K562 (cell line): ENCODE measurements around the gene HIRIP3. TPM values are rescaled to one million over a fixed set of nuclear protein-coding genes. Genes with fewer than 3 reads are reported as not detected.
A peak's percentile ranks its signal among the peaks of the same experiment; 100 is the strongest.

ENCODE experiments used
- ARID2 ChIP-seq: fragments of 450-650 bp; IDR thresholded peaks from 2 replicates; pipeline ENCODE4 v1.6.1; 2017; ENCODE audit warnings: antibody characterized with exemption, mild to moderate bottlenecking
- ASH1L ChIP-seq: fragments of 450-650 bp; IDR thresholded peaks from 2 replicates; pipeline ENCODE4 v1.6.1; 2018; ENCODE audit warnings: borderline replicate concordance, mild to moderate bottlenecking, low read depth; ENCODE audit not compliant: partially characterized antibody
- CCNT2 ChIP-seq: IDR thresholded peaks from 2 replicates; pipeline ENCODE4 v1.6.1; 2011; ENCODE audit warnings: borderline replicate concordance, low read depth, mild to moderate bottlenecking, moderate library complexity, mixed read lengths, low read length; ENCODE audit not compliant: insufficient read length; ENCODE audit errors: extremely low read depth
- CHCHD3 ChIP-seq: fragments of 250-450 bp; sonication (Bioruptor Pico); IDR thresholded peaks from 2 replicates; pipeline ENCODE4 v2.1.2; 2022; ENCODE audit warnings: mild to moderate bottlenecking
- HDAC8 ChIP-seq: fragments of 450-650 bp; IDR thresholded peaks from 2 replicates; pipeline ENCODE4 v1.6.1; 2016; ENCODE audit warnings: mild to moderate bottlenecking, missing genetic modification characterization, moderate library complexity, missing compliant biosample characterization
- HMG20A ChIP-seq: fragments of 450-650 bp; formaldehyde crosslinking; conservative IDR thresholded peaks from 2 replicates; pipeline ENCODE4 v1.4.0; 2020; ENCODE audit warnings: mild to moderate bottlenecking, mixed read lengths
- MAFK ChIP-seq: IDR thresholded peaks from 2 replicates; pipeline ENCODE4 v1.6.1; 2011; ENCODE audit warnings: low read length, improper control_type of control experiment
- MECOM ChIP-seq: fragments of 250-450 bp; sonication (Bioruptor Pico); IDR thresholded peaks from 2 replicates; pipeline ENCODE4 v1.8.0; 2022; ENCODE audit warnings: inconsistent platforms
- MIER1 ChIP-seq: fragments of 450-650 bp; IDR thresholded peaks from 2 replicates; pipeline ENCODE4 v1.6.1; 2016; ENCODE audit warnings: antibody characterized with exemption, mild to moderate bottlenecking, low read depth
- MTF1 ChIP-seq: fragments of 250-450 bp; sonication (Bioruptor Pico); IDR thresholded peaks from 2 replicates; pipeline ENCODE4 v1.9.0; 2021; ENCODE audit warnings: moderate library complexity, mild to moderate bottlenecking, inconsistent platforms, borderline replicate concordance
- NCOA4 ChIP-seq: fragments of 450-650 bp; IDR thresholded peaks from 2 replicates; pipeline ENCODE4 v1.6.1; 2018; ENCODE audit warnings: mild to moderate bottlenecking; ENCODE audit not compliant: partially characterized antibody
- PHF8 ChIP-seq: fragments of 200-600 bp; sonication (generic); IDR thresholded peaks from 2 replicates; pipeline ENCODE4 v1.6.1; 2012; ENCODE audit warnings: mixed run types, mild to moderate bottlenecking, inconsistent platforms, low read length, moderate library complexity, borderline replicate concordance
- POLR2H ChIP-seq: IDR thresholded peaks from 2 replicates; pipeline ENCODE4 v1.6.1; 2016; ENCODE audit warnings: missing genetic modification characterization, low read depth, mild to moderate bottlenecking, control low read depth, missing compliant biosample characterization, moderate library complexity
- RBFOX2 ChIP-seq: fragments of 200-400 bp; formaldehyde crosslinking; IDR thresholded peaks from 2 replicates; pipeline ENCODE4 v1.6.1; 2017; ENCODE audit warnings: low read depth, mild to moderate bottlenecking, low read length, moderate library complexity
- SMAD1 ChIP-seq: fragments of 150-350 bp; IDR thresholded peaks from 2 replicates; pipeline ENCODE4 v1.6.1; 2014; ENCODE audit warnings: low read length, low read depth; ENCODE audit not compliant: partially characterized antibody
- TCFL5 ChIP-seq: fragments of 250-450 bp; sonication (Bioruptor Pico); conservative IDR thresholded peaks from 2 replicates; pipeline ENCODE4 v1.6.1; 2021; ENCODE audit warnings: mild to moderate bottlenecking, moderate library complexity, matching md5 sums
- U2AF1 ChIP-seq: fragments of 200-400 bp; formaldehyde crosslinking; optimal IDR thresholded peaks from 2 replicates; pipeline ENCODE3; 2017; ENCODE audit warnings: mild to moderate bottlenecking, low read depth, low read length, moderate library complexity
- ZBTB8A ChIP-seq: fragments of 450-650 bp; IDR thresholded peaks from 2 replicates; pipeline ENCODE4 v1.6.1; 2018; ENCODE audit warnings: mild to moderate bottlenecking, moderate library complexity; ENCODE audit not compliant: partially characterized antibody
- ZNF444 ChIP-seq: fragments of 250-450 bp; sonication (Bioruptor Pico); IDR thresholded peaks from 2 replicates; pipeline ENCODE4 v1.4.0; 2020; ENCODE audit warnings: mild to moderate bottlenecking, moderate library complexity
- ZNF584 ChIP-seq: fragments of 200-800 bp; sonication (Bioruptor generic); IDR thresholded peaks from 2 replicates; pipeline ENCODE4 v1.6.1; 2016; ENCODE audit warnings: low read depth, mild to moderate bottlenecking, missing genetic modification characterization, missing compliant biosample characterization
- polyA plus RNA-seq, 8 experiments: library from polyadenylated mRNA; depleted of rRNA in 4 of 8; stranded (reverse) in 5 of 8; unstranded in 3 of 8; fragments of >200 nt; fragmentation: Nextera tagmentation in 2 of 8; fragmentation: Illumina TruSeq in 1 of 8; extraction: Ambion mirVana in 2 of 8; extraction: Trizol in 1 of 8; gene quantifications; 2 replicates each; pipeline versions ENCODE4 v1.2.1 to v1.2.3, GENCODE V29; 2011 to 2014; ENCODE audit warnings: inconsistent platforms in 1 of 8, missing spikeins in 1 of 8
- total RNA-seq, 7 experiments: library from RNA; depleted of rRNA in 6 of 7; stranded (reverse); fragments of >200 nt in 6 of 7; fragmentation: Illumina TruSeq in 2 of 7; extraction: Trizol in 2 of 7; gene quantifications; 2 replicates each; pipeline versions ENCODE4 v1.2.1 to v1.2.3, GENCODE V29; 2011 to 2021; ENCODE audit warnings: low replicate concordance in 1 of 7
- TF ChIP-seq, protein P1 (sequence below): fragments of 250-450 bp; sonication (Bioruptor Pico); IDR thresholded peaks from 2 replicates; pipeline ENCODE4 v1.4.0; 2020; ENCODE audit warnings: mild to moderate bottlenecking, moderate library complexity, borderline replicate concordance
- TF ChIP-seq, protein P2 (sequence below): sonication (generic); formaldehyde crosslinking; IDR thresholded peaks from 2 replicates; pipeline ENCODE4 v1.8.0; 2022; ENCODE audit warnings: mild to moderate bottlenecking, missing genetic modification reagents
- TF ChIP-seq, protein P3 (sequence below), 2 experiments: IDR thresholded peaks; 2 replicates each; pipeline ENCODE4 v1.6.1; 2011; ENCODE audit warnings: borderline replicate concordance in 1 of 2, control low read depth in 1 of 2, low read depth in 1 of 2, low read length in 1 of 2, mild to moderate bottlenecking in 1 of 2, mixed read lengths in 1 of 2, moderate library complexity in 1 of 2; ENCODE audit not compliant: insufficient read depth in 1 of 2, insufficient read length in 1 of 2, poor library complexity in 1 of 2, severe bottlenecking in 1 of 2; ENCODE audit errors: extremely low read depth in 1 of 2

HIRIP3 gene
- total and polyA plus RNA-seq, 9 of the 15 experiments (the other 6 are each of a cell fraction or from before 2014, with no cell fraction given): 3.3 to 38.2 (median 18.2) TPM

DNA sequence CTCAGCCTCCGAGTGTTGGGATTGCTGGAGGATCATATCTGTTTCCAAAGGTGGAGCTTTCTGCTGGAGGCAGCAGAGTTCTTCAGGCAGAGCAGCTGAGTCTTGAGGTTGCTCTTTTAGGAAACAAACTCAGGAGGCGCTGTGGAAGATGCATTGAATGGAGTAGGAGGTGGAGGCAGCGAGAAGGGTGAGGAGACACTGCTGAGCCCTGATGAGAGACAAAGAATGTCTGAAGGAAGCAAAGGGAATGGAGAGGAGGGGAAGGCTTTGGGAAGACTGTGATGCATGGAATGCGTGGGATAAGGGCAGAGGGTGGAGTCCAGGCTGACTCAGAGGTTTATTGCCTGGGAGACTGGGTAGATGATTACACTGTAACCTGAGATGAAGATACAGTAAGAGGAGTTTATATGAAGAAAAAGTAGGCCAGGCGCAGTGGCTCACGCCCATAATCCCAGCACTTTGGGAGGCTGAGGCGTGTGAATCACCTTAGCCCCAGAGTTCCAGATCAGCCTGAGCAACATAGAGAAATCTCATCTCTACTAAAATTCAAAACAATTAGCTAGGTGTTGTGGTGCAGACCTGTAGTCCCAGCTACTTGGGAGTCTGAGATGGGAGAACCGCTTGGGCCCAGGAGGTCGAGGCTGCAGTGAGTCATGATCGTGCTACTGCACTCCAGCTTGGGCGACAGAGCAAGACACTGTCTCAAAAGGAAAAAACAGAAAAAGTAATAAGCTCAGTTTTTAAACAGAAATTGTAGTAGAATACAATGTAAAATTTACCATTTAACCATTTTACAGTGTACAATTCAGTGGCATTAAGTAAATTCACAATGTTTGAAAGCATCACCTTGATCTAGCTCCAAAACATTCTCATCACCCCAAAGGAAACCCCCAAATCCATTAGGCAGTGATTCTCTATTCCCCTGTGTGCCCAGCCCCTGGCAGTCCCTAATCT is 51.3 kb downstream of the HIRIP3 start (continued):
- TF ChIP-seq, protein P1, sequence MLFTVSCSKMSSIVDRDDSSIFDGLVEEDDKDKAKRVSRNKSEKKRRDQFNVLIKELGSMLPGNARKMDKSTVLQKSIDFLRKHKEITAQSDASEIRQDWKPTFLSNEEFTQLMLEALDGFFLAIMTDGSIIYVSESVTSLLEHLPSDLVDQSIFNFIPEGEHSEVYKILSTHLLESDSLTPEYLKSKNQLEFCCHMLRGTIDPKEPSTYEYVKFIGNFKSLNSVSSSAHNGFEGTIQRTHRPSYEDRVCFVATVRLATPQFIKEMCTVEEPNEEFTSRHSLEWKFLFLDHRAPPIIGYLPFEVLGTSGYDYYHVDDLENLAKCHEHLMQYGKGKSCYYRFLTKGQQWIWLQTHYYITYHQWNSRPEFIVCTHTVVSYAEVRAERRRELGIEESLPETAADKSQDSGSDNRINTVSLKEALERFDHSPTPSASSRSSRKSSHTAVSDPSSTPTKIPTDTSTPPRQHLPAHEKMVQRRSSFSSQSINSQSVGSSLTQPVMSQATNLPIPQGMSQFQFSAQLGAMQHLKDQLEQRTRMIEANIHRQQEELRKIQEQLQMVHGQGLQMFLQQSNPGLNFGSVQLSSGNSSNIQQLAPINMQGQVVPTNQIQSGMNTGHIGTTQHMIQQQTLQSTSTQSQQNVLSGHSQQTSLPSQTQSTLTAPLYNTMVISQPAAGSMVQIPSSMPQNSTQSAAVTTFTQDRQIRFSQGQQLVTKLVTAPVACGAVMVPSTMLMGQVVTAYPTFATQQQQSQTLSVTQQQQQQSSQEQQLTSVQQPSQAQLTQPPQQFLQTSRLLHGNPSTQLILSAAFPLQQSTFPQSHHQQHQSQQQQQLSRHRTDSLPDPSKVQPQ: no peak
- TF ChIP-seq ZNF584 (CRISPR knock-in tag) (no peak; the same call in 1 of the 2 replicates), ARID2 (no peak), MIER1 (peak; percentile 71; the same call in 1 of the 2 replicates), SMAD1 (no peak), ZNF444 (CRISPR knock-in tag) (no peak), TCFL5 (no peak), CHCHD3 (no peak), POLR2H (tag) (no peak), ZBTB8A (no peak), HDAC8 (no peak), CCNT2 (no peak), HMG20A (no peak), RBFOX2 (no peak), NCOA4 (no peak), U2AF1 (no peak), MAFK (peak; percentile 7; the same call in 1 of the 2 replicates), MECOM (CRISPR knock-in tag) (no peak), PHF8 (peak; percentile 12; the same call in 1 of the 2 replicates), ASH1L (no peak), MTF1 (no peak)
- TF ChIP-seq, protein P2, sequence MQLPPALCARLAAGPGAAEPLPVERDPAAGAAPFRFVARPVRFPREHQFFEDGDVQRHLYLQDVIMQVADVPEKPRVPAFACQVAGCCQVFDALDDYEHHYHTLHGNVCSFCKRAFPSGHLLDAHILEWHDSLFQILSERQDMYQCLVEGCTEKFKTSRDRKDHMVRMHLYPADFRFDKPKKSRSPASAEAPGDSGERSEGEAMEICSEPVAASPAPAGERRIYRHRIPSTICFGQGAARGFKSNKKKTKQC: peak; percentile 36; the same call in 1 of the 2 replicates
- TF ChIP-seq, protein P3, sequence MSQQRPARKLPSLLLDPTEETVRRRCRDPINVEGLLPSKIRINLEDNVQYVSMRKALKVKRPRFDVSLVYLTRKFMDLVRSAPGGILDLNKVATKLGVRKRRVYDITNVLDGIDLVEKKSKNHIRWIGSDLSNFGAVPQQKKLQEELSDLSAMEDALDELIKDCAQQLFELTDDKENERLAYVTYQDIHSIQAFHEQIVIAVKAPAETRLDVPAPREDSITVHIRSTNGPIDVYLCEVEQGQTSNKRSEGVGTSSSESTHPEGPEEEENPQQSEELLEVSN (IDR thresholded peaks at IDR 0.05; ENCODE audit: borderline replicate concordance in 1 of 2, extremely low read depth in 1 of 2, insufficient read depth in 1 of 2, insufficient read length in 1 of 2, low read depth in 1 of 2, low read length in 1 of 2, poor library complexity in 1 of 2, severe bottlenecking in 1 of 2): no peak
